PFSK-1 (cell line): ENCODE measurements around the gene ATXN1.

Experiments
- POLR2AphosphoS5 ChIP-seq: IDR thresholded peaks from 2 replicates; pipeline ENCODE4 v1.6.1; 2012; ENCODE audit warnings: low read depth, mild to moderate bottlenecking, control low read depth, low read length, moderate library complexity
- SIN3A ChIP-seq: IDR thresholded peaks from 2 replicates; pipeline ENCODE4 v1.6.1; 2012; ENCODE audit warnings: mild to moderate bottlenecking, low read length, moderate library complexity, borderline replicate concordance; ENCODE audit not compliant: insufficient read depth

DNA sequence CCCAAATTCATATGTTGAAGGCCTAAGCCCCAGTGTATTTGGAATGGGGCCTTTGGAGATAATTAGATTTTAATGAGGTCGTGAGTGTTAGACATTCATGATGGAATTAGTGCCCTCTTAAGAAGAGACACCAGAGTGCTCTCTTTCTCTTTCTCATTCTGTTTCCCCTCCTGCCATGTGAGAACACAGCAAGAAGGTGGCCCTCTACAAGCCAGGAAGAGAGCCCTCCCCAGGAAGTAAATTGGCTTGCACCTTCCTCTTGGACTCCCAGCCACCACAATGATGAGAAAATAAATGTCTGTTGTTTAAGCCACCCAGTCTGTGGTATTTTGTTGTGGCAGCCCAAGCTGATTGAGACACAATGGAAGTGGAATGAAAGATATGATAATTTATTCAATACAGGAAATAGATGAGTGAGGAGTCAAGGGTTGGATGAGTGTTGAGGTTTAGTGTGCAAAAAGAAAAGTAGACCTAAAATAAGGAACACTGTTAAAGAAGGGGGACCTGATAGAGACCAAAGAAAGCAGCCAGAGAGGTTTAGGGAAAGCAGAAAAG lies 25.9 kb upstream of the ATXN1 start:
- no peak for TF ChIP-seq SIN3A
- TF ChIP-seq POLR2AphosphoS5, result no peak
